Right ventricle myocardium inferior (tissue), 1 donor: Measurements from ENCODE around the gene CELF4. TPM values are rescaled to one million over a fixed set of nuclear protein-coding genes. Genes with fewer than 3 reads are reported as not detected.

ENCODE experiments used
- ATAC-seq: fragments of 200-7000 bp; cut with Tn5 transposase; one replicate; pipeline ENCODE4 v1.9.1; 2020; ENCODE audit warnings: mild to moderate bottlenecking, moderate library complexity
- DNase-seq: peaks from one replicate; pipeline ENCODE4 v3.0.0; 2021; ENCODE audit errors: missing footprints
- intact Hi-C: fragments of 100-400 bp; cut with DNase I; formaldehyde crosslinking; loops from one replicate; pipeline ENCODE4 v1.11.0; 2022
- total RNA-seq: library from RNA; stranded (reverse); fragmentation: NEBNext Ultra II Directional; extraction: Animal tissue kit (Norgen Biotek cat#: 25700); gene quantifications from one replicate; pipeline ENCODE4 v1.2.1, GENCODE V29; 2021
- donor health status: DM: no; HTN: yes; CAD: no; lungs with severe emphysema.

Gene CELF4
- total RNA-seq, 1 donor from 2014 or later: not detected

GRCh38 chr18:37218022-37218590 is 347.5 kb downstream of the CELF4 start:
- DNase-seq (no peak), ATAC-seq (no peak)
- intact Hi-C loops: no loop called here

GRCh38 chr18:37210781-37211180 is 354.8 kb downstream of the CELF4 start:
- no peak for ATAC-seq
- intact Hi-C loops: no loop called here
- no peak for DNase-seq

GRCh38 chr18:37207343-37207742 is 358.3 kb downstream of the CELF4 start:
- no peak for ATAC-seq
- no peak for DNase-seq
- intact Hi-C loops: no loop called here

- intact Hi-C loops: no loop called here
- DNase-seq (no peak), ATAC-seq (no peak)
Measured at GRCh38 chr18:37199741-37200140, 365.9 kb downstream of the CELF4 start.
